K562 (cell line): Measurements from ENCODE around the gene MEX3D. TPM values are rescaled to one million over a fixed set of nuclear protein-coding genes. Genes with fewer than 3 reads are reported as not detected.
A peak's percentile ranks its signal among the peaks of the same experiment; 100 is the strongest.

ENCODE experiments used
- CHD2 ChIP-seq: IDR thresholded peaks from 2 replicates; pipeline ENCODE4 v1.6.1; 2011; ENCODE audit warnings: low read depth, low read length
- CREB3L1 ChIP-seq: fragments of 450-650 bp; IDR thresholded peaks from 2 replicates; pipeline ENCODE4 v1.6.1; 2014; ENCODE audit warnings: low read depth, mild to moderate bottlenecking, moderate library complexity, borderline replicate concordance
- DNMT1 ChIP-seq: fragments of 450-650 bp; IDR thresholded peaks from 2 replicates; pipeline ENCODE4 v1.6.1; 2016; ENCODE audit warnings: antibody characterized with exemption, mild to moderate bottlenecking
- ELF2 ChIP-seq: fragments of 250-450 bp; sonication (Bioruptor Pico); IDR thresholded peaks from 2 replicates; pipeline ENCODE4 v1.5.0; 2021; ENCODE audit warnings: mild to moderate bottlenecking
- GABPA ChIP-seq: fragments of 200-800 bp; sonication (Bioruptor generic); conservative IDR thresholded peaks from 2 replicates; pipeline ENCODE4 v1.6.1; 2016; ENCODE audit warnings: low read depth, missing genetic modification characterization, missing compliant biosample characterization
- HMGN3 ChIP-seq: IDR thresholded peaks from 2 replicates; pipeline ENCODE4 v1.6.1; 2011; ENCODE audit warnings: borderline replicate concordance, low read depth, mild to moderate bottlenecking, mixed read lengths, low read length; ENCODE audit not compliant: insufficient read length; ENCODE audit errors: extremely low read depth
- HNRNPLL ChIP-seq: fragments of 200-400 bp; formaldehyde crosslinking; IDR thresholded peaks from 2 replicates; pipeline ENCODE4 v1.6.1; 2017; ENCODE audit warnings: low read length, low read depth, mild to moderate bottlenecking; ENCODE audit not compliant: poor library complexity, severe bottlenecking
- HOXB6 ChIP-seq: fragments of 250-450 bp; sonication (Bioruptor Pico); IDR thresholded peaks from 2 replicates; pipeline ENCODE4 v1.5.1; 2022; ENCODE audit warnings: mild to moderate bottlenecking, borderline replicate concordance
- JUN ChIP-seq, 2 experiments: sonication (generic) in 1 of 2; formaldehyde crosslinking in 1 of 2; IDR thresholded peaks; 2 replicates each; pipeline versions ENCODE4 v1.6.1 to v1.8.0; 2012 to 2022; ENCODE audit warnings: borderline replicate concordance in 2 of 2, mild to moderate bottlenecking in 2 of 2, improper control_type of control experiment in 1 of 2, low read depth in 1 of 2, low read length in 1 of 2, missing genetic modification reagents in 1 of 2
- LEF1 ChIP-seq: fragments of 450-650 bp; IDR thresholded peaks from 2 replicates; pipeline ENCODE4 v1.6.1; 2016; ENCODE audit warnings: mild to moderate bottlenecking
- MCM3 ChIP-seq: fragments of 450-650 bp; IDR thresholded peaks from 2 replicates; pipeline ENCODE4 v1.6.1; 2016
- MYNN ChIP-seq, 2 experiments: sonication (generic); formaldehyde crosslinking in 1 of 2; IDR thresholded peaks; 2 replicates each; pipeline versions ENCODE4 v1.5.0 to v1.6.1; 2016 to 2020; ENCODE audit warnings: antibody characterized with exemption in 1 of 2, missing genetic modification reagents in 1 of 2
- NBN ChIP-seq: fragments of 450-650 bp; IDR thresholded peaks from 2 replicates; pipeline ENCODE4 v1.6.1; 2016; ENCODE audit warnings: low read depth, mild to moderate bottlenecking
- NCOA4 ChIP-seq: fragments of 450-650 bp; IDR thresholded peaks from 2 replicates; pipeline ENCODE4 v1.6.1; 2018; ENCODE audit warnings: mild to moderate bottlenecking; ENCODE audit not compliant: partially characterized antibody
- PHB ChIP-seq: fragments of 250-450 bp; sonication (Bioruptor Pico); IDR thresholded peaks from 2 replicates; pipeline ENCODE4 v1.5.0; 2021
- RBM39 ChIP-seq: fragments of 200-400 bp; formaldehyde crosslinking; optimal IDR thresholded peaks from 2 replicates; pipeline ENCODE3; 2018; ENCODE audit warnings: low read depth, low read length
- SAFB ChIP-seq: fragments of 200-400 bp; formaldehyde crosslinking; IDR thresholded peaks from 2 replicates; pipeline ENCODE4 v1.6.1; 2017; ENCODE audit warnings: low read depth, low read length, borderline replicate concordance
- SAP30 ChIP-seq: fragments of 200-600 bp; sonication (generic); IDR thresholded peaks from 2 replicates; pipeline ENCODE4 v1.6.1; 2012; ENCODE audit warnings: borderline replicate concordance, low read depth, mild to moderate bottlenecking, moderate library complexity, low read length, control low read depth, inconsistent platforms; ENCODE audit not compliant: insufficient read depth, poor library complexity, severe bottlenecking
- SRSF1 ChIP-seq: fragments of 200-400 bp; formaldehyde crosslinking; IDR thresholded peaks from 2 replicates; pipeline ENCODE4 v1.6.1; 2017; ENCODE audit warnings: mild to moderate bottlenecking, low read depth, low read length, moderate library complexity
- SRSF3 ChIP-seq: fragments of 200-400 bp; formaldehyde crosslinking; IDR thresholded peaks from 2 replicates; pipeline ENCODE4 v1.6.1; 2016; ENCODE audit warnings: mild to moderate bottlenecking, low read length, moderate library complexity; ENCODE audit not compliant: insufficient read depth
- TCF3 ChIP-seq: sonication (generic); formaldehyde crosslinking; IDR thresholded peaks from 2 replicates; pipeline ENCODE4 v1.4.0; 2020; ENCODE audit warnings: mild to moderate bottlenecking, missing genetic modification reagents
- ZBTB12 ChIP-seq: fragments of 250-450 bp; sonication (Bioruptor Pico); IDR thresholded peaks from 2 replicates; pipeline ENCODE4 v1.4.0; 2020
- ZBTB34 ChIP-seq: fragments of 250-450 bp; sonication (Bioruptor Pico); IDR thresholded peaks from 2 replicates; pipeline ENCODE4 v1.8.0; 2021; ENCODE audit warnings: mild to moderate bottlenecking, moderate library complexity
- ZNF217 ChIP-seq: sonication (generic); formaldehyde crosslinking; IDR thresholded peaks from 2 replicates; pipeline ENCODE4 v1.8.0; 2022; ENCODE audit warnings: mild to moderate bottlenecking, missing genetic modification reagents
- ZNF232 ChIP-seq: sonication (generic); formaldehyde crosslinking; IDR thresholded peaks from 2 replicates; pipeline ENCODE4 v1.8.0; 2022; ENCODE audit warnings: mild to moderate bottlenecking, missing genetic modification reagents
- polyA plus RNA-seq, 8 experiments: library from polyadenylated mRNA; depleted of rRNA in 4 of 8; stranded (reverse) in 5 of 8; unstranded in 3 of 8; fragments of >200 nt; fragmentation: Nextera tagmentation in 2 of 8; fragmentation: Illumina TruSeq in 1 of 8; extraction: Ambion mirVana in 2 of 8; extraction: Trizol in 1 of 8; gene quantifications; 2 replicates each; pipeline versions ENCODE4 v1.2.1 to v1.2.3, GENCODE V29; 2011 to 2014; ENCODE audit warnings: inconsistent platforms in 1 of 8, missing spikeins in 1 of 8
- total RNA-seq, 7 experiments: library from RNA; depleted of rRNA in 6 of 7; stranded (reverse); fragments of >200 nt in 6 of 7; fragmentation: Illumina TruSeq in 2 of 7; extraction: Trizol in 2 of 7; gene quantifications; 2 replicates each; pipeline versions ENCODE4 v1.2.1 to v1.2.3, GENCODE V29; 2011 to 2021; ENCODE audit warnings: low replicate concordance in 1 of 7

MEX3D gene
- total and polyA plus RNA-seq, 9 of the 15 experiments (the other 6 are each of a cell fraction or from before 2014, with no cell fraction given): 1.7 to 39.3 (median 5.7) TPM

- TF ChIP-seq HNRNPLL: peak; percentile 40
- no peak for TF ChIP-seq MCM3
- no peak for TF ChIP-seq SRSF1
- TF ChIP-seq JUN (IDR thresholded peaks at IDR 0.05; ENCODE audit: borderline replicate concordance, low read depth, low read length): no peak
- TF ChIP-seq JUN (CRISPR knock-in tag; IDR thresholded peaks at IDR 0.05; ENCODE audit: borderline replicate concordance): no peak
- TF ChIP-seq PHB (CRISPR knock-in tag): peak; percentile 56; the same call in 1 of the 2 replicates
- TF ChIP-seq HOXB6 (CRISPR knock-in tag): no peak
- TF ChIP-seq ZNF232 (CRISPR knock-in tag): no peak
- peak; percentile 61 for TF ChIP-seq SAP30
- no peak for TF ChIP-seq NBN
- TF ChIP-seq ZNF217 (CRISPR knock-in tag): no peak
- TF ChIP-seq GABPA (tag): 0 out of 2 replicates have a peak, but pooled peaks have one; percentile 26
- TF ChIP-seq RBM39: no peak
- TF ChIP-seq TCF3 (CRISPR knock-in tag): no peak
- TF ChIP-seq HMGN3: peak; percentile 48
- TF ChIP-seq CHD2: no peak
- TF ChIP-seq NCOA4: no peak
- no peak for TF ChIP-seq DNMT1
- TF ChIP-seq SAFB: 0 out of 2 replicates have a peak, but pooled peaks have one; percentile 16
- TF ChIP-seq ZBTB12 (CRISPR knock-in tag): no peak
- peak; percentile 61; the same call in 1 of the 2 replicates for TF ChIP-seq SRSF3
- TF ChIP-seq MYNN (IDR thresholded peaks at IDR 0.05): no peak
- no peak for TF ChIP-seq MYNN (CRISPR knock-in tag; IDR thresholded peaks at IDR 0.05)
- TF ChIP-seq ZBTB34 (CRISPR knock-in tag): no peak
- 0 out of 2 replicates have a peak, but pooled peaks have one; percentile 40 for TF ChIP-seq CREB3L1
- no peak for TF ChIP-seq ELF2 (CRISPR knock-in tag)
- no peak for TF ChIP-seq LEF1
Observed at GRCh38 chr19:1592024-1592754, 24.1 kb upstream of the MEX3D start (continued).
